Upper lobe of left lung (tissue), 6 donors: ENCODE data around the gene USP2. TPM values are rescaled to one million over a fixed set of nuclear protein-coding genes. Genes with fewer than 3 reads are reported as not detected.
"Not testable (repeated sequence)": the region's sequence is repeated elsewhere in the genome, so short reads cannot be mapped to it uniquely, and the experiment has no call there.

Experiments
- ATAC-seq, 2 donors: fragments of 200-7000 bp; cut with Tn5 transposase; one replicate each; pipeline ENCODE4 v1.9.1; 2022; ENCODE audit warnings: mild to moderate bottlenecking in 2 of 2, moderate library complexity in 2 of 2; ENCODE audit not compliant: low FRiP score in 2 of 2
- DNase-seq, 2 donors: peaks; one replicate each; pipeline ENCODE4 v3.0.0-alpha.2; 2019 to 2020
- H3K27ac ChIP-seq, 4 donors: fragments of 200-600 bp; sonication (generic); one replicate each; pipeline ENCODE4 v1.5.1; 2016 to 2019
- H3K27me3 ChIP-seq, 4 donors: fragments of 200-600 bp; sonication (generic); one replicate each; pipeline ENCODE4 v1.5.1; 2017 to 2019
- H3K36me3 ChIP-seq, 4 donors: fragments of 200-600 bp; sonication (generic); one replicate each; pipeline ENCODE4 v1.5.1; 2016 to 2019
- H3K4me1 ChIP-seq, 4 donors: fragments of 200-600 bp; sonication (generic); one replicate each; pipeline ENCODE4 v1.5.1; 2018 to 2019
- H3K4me3 ChIP-seq, 4 donors: fragments of 200-600 bp; sonication (generic); one replicate each; pipeline ENCODE4 v1.5.1; 2017 to 2019; ENCODE audit warnings: mild to moderate bottlenecking in 2 of 4, moderate library complexity in 1 of 4
- H3K9me3 ChIP-seq, 4 donors: fragments of 200-600 bp; sonication (generic); one replicate each; pipeline ENCODE4 v1.5.1; 2018 to 2019
- EP300 ChIP-seq, 4 donors: sonication (generic); formaldehyde crosslinking; IDR thresholded peaks; one replicate each; pipeline ENCODE4 v1.5.1; 2017; ENCODE audit warnings: antibody characterized with exemption in 4 of 4, control low read depth in 2 of 4
- POLR2A ChIP-seq, 4 donors: fragments of 450-650 bp; IDR thresholded peaks; one replicate each; pipeline ENCODE4 v1.5.1; 2016 to 2017; ENCODE audit warnings: antibody characterized with exemption in 4 of 4, mild to moderate bottlenecking in 2 of 4
- POLR2AphosphoS5 ChIP-seq, 2 donors: sonication (generic); formaldehyde crosslinking; IDR thresholded peaks; one replicate each; pipeline ENCODE4 v1.5.1; 2017; ENCODE audit warnings: antibody characterized with exemption in 2 of 2
- WGBS, 2 donors: methylation state at CpG; one replicate each; pipeline ENCODE4 v1.1.5; 2017 to 2018; 5-methylcytosine and 5-hydroxymethylcytosine counted together
- total RNA-seq, 6 donors: library from RNA; depleted of rRNA in 4 of 6; stranded (reverse); fragments of >200 nt in 4 of 6; gene quantifications; one replicate each; pipeline versions ENCODE4 v1.1.0 to v1.2.1, GENCODE V29; 2016 to 2021
- TF ChIP-seq, protein P1 (sequence below), 6 experiments: fragments of 450-650 bp in 4 of 6; fragments of 200-600 bp in 2 of 6; sonication (generic) in 2 of 6; IDR thresholded peaks; one replicate each; pipeline ENCODE4 v1.5.1; 2016 to 2019; ENCODE audit warnings: antibody characterized with exemption in 6 of 6
- donor health status: DM: no; HTN: no; CAD: no; lungs with moderate emphysema.
- donor health status: DM: no; HTN: yes; CAD: no; lungs with severe emphysema.

Gene USP2
- total RNA-seq, 6 donors from 2014 or later, result 1.7 to 5.0 (median 3.0) TPM

DNA sequence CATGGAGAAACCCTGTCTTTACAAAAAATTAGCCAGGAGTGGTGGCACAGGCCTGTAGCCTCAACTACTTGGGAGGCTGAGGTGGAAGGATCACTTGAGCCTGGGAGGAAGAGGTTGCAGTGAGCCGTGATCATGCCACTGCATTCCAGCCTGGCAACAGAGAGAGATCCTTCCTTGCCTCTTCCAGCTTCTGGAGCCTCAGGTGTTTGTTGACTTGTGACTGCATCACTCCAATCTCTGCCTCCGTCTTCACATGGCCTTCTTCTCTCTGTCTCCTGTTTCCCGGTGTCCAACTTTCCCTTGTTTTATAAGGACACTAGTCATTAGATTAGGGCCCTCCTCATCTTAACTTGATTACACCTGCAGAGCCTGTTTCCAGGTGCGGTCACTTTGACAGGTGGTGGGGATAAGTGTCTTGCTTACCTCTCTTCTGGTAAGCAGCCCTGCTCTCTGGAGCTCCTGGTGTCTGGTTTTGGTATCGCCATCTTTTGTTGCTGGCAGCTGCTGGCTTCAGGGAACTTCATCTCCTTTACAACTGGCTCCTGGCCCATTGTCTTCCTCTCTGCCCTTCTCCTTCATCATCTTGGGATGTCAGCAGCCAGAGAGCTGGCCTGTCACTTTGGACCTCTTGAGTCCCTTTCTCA lies 8.2 kb upstream of the USP2 start:
- no peaks in the 10 kb centered on the region for H3K27me3 ChIP-seq
- WGBS, 2 donors, result 71 to 72% methylated on average over 5 of the region's 5 CpGs
- no peak for TF ChIP-seq POLR2AphosphoS5 (IDR thresholded peaks at IDR 0.05)
- TF ChIP-seq, protein P1, sequence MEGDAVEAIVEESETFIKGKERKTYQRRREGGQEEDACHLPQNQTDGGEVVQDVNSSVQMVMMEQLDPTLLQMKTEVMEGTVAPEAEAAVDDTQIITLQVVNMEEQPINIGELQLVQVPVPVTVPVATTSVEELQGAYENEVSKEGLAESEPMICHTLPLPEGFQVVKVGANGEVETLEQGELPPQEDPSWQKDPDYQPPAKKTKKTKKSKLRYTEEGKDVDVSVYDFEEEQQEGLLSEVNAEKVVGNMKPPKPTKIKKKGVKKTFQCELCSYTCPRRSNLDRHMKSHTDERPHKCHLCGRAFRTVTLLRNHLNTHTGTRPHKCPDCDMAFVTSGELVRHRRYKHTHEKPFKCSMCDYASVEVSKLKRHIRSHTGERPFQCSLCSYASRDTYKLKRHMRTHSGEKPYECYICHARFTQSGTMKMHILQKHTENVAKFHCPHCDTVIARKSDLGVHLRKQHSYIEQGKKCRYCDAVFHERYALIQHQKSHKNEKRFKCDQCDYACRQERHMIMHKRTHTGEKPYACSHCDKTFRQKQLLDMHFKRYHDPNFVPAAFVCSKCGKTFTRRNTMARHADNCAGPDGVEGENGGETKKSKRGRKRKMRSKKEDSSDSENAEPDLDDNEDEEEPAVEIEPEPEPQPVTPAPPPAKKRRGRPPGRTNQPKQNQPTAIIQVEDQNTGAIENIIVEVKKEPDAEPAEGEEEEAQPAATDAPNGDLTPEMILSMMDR (IDR thresholded peaks at IDR 0.05), result peak in 2 of 6 experiments; percentile 14 to 21
- DNase-seq (no peak), ATAC-seq (no peak)
- no peaks in the 10 kb centered on the region for H3K36me3 ChIP-seq
- H3K27ac ChIP-seq, result no peak overlapping the region
- H3K9me3 ChIP-seq, result no peaks in the 10 kb centered on the region
- H3K4me3 ChIP-seq, result no peak overlapping the region
- H3K4me1 ChIP-seq, result no peaks in the 10 kb centered on the region

DNA sequence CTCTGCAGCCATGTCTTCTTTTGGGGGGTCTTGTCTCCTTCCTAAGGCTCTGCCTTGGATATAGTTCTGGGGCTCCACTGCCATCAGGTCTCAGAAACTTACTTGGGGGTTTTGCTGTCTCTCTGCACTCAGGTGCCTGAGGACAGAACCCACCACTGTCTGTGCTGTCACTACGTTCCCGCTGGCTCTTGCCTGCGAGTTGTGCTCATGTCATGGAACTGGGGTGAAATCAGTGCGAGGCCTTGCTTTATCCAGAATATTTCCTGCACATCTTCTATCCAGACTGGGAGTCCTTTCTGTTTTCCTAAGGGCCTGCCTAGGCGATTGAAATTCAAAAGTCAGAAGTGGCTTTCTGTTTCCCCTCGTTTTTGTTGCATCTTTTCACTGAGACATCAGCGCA lies 6.6 kb upstream of the USP2 start:
- no peak overlapping the region for H3K27ac ChIP-seq
- no peak for TF ChIP-seq POLR2A (IDR thresholded peaks at IDR 0.05)
- TF ChIP-seq, protein P1 (IDR thresholded peaks at IDR 0.05), result no peak
- no peak for TF ChIP-seq EP300 (IDR thresholded peaks at IDR 0.05)
- TF ChIP-seq POLR2AphosphoS5 (IDR thresholded peaks at IDR 0.05), result no peak
- H3K4me3 ChIP-seq, result no peak overlapping the region
- 87 to 88% methylated on average over 7 of the region's 7 CpGs for WGBS, 2 donors
- no peaks in the 10 kb centered on the region for H3K36me3 ChIP-seq
- no peaks in the 10 kb centered on the region for H3K27me3 ChIP-seq
- no peaks in the 10 kb centered on the region for H3K9me3 ChIP-seq
- DNase-seq (no peak), ATAC-seq (no peak)
- no peaks in the 10 kb centered on the region for H3K4me1 ChIP-seq

DNA sequence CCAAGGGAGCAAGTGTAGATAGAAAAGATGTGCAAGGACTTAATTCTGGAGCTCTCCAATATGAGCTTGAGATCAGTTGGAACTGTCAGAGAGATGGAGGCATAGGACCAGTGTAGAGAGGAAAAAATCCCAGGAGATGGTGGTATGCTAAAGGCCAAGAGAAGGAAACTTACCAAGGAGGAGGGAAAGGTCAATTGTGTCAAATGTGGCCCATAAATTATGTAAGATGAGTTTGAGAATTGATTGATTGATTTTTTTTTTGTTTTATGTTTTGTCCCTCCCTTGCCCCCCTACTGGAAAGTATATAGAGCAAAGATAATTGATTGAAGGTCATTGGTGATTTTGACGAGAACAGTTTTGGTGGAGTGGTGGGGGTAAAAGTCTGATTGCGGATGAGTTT lies 2.8 kb upstream of the USP2 start:
- ATAC-seq, result no peak
- DNase-seq, result no peak
- peaks cover 9 to 18% (median 15%) of the 10 kb centered on the region in 4 donors for H3K4me1 ChIP-seq
- H3K36me3 ChIP-seq, result no peaks in the 10 kb centered on the region
- H3K4me3 ChIP-seq, result no peak overlapping the region
- H3K9me3 ChIP-seq, result no peaks in the 10 kb centered on the region
- no peaks in the 10 kb centered on the region for H3K27me3 ChIP-seq
- 84 to 94% methylated on average over 2 of the region's 2 CpGs for WGBS, 2 donors
- TF ChIP-seq, protein P1 (IDR thresholded peaks at IDR 0.05), result no peak
- TF ChIP-seq EP300 (IDR thresholded peaks at IDR 0.05) (no peak), POLR2AphosphoS5 (IDR thresholded peaks at IDR 0.05) (no peak), POLR2A (IDR thresholded peaks at IDR 0.05) (no peak)
- H3K27ac ChIP-seq, result no peak overlapping the region

DNA sequence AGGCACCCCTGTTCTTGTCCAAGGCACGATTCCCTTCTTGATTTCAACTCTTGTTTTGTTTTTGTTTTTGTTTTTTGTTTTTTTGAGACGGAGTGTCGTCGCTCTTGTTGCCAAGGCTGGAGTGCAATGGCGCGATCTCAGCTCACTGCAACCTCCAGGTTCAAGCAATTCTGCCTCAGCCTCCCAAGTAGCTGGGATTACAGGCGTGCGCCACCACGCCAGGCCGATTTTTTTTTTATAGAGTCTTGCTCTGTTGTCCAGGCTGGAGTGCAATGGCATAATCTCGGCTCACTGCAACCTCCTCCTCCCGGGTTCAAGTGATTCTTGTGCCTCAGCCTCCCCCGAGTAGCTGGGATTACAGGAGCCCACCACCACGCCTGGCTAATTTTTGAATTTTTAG lies 1.0 kb upstream of the USP2 start:
- WGBS, 2 donors, result 86 to 91% methylated on average over 14 of the region's 14 CpGs
- not testable (repeated sequence) for DNase-seq, H3K27ac ChIP-seq, H3K36me3 ChIP-seq, ATAC-seq, H3K27me3 ChIP-seq, H3K9me3 ChIP-seq, H3K4me3 ChIP-seq
- peaks cover 9 to 18% (median 15%) of the 10 kb centered on the region in 4 donors for H3K4me1 ChIP-seq

DNA sequence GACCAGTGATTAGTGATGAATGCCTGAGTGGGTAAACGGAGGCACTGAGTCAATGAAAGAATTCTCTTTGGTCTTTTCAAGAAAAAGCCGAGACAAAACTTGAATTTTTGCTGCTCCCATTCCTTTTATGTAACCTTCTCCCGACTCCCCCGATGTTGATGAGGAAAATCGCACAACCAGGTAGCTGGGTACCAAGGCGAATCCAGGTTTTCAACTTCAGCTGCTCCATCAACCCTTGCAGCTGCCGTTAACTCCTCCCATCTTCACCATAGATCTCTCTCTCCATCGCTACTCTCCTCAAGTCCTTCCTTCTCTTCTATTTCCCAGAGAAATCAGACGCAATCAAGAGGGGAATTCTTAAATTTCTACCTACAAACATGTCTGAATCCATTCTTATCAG lies 611 bp upstream of the USP2 start:
- peak overlapping the region; percentile 18 to 54 (median 40) for H3K4me3 ChIP-seq
- H3K27ac ChIP-seq, result no peak overlapping the region
- ATAC-seq (no peak), DNase-seq (no peak)
- TF ChIP-seq POLR2A (IDR thresholded peaks at IDR 0.05), result no peak
- no peak for TF ChIP-seq POLR2AphosphoS5 (IDR thresholded peaks at IDR 0.05)
- TF ChIP-seq EP300 (IDR thresholded peaks at IDR 0.05), result no peak
- TF ChIP-seq, protein P1 (IDR thresholded peaks at IDR 0.05), result no peak
- no peaks in the 10 kb centered on the region for H3K36me3 ChIP-seq
- whole genome bisulfite sequencing, 2 donors, result 9 to 10% methylated on average over 9 of the region's 9 CpGs
- H3K4me1 ChIP-seq, result peaks cover 9 to 18% (median 15%) of the 10 kb centered on the region in 4 donors
- H3K9me3 ChIP-seq, result no peaks in the 10 kb centered on the region
- H3K27me3 ChIP-seq, result no peaks in the 10 kb centered on the region
